HG03175 (cell line): ENCODE data around the gene NT5M.

Source experiments
- ATAC-seq: cut with Tn5 transposase; IDR thresholded peaks from one replicate; pipeline ENCODE4 v1.9.1; 2021; ENCODE audit warnings: mild to moderate bottlenecking, moderate library complexity; ENCODE audit not compliant: unreplicated experiment

The NT5M gene

DNA sequence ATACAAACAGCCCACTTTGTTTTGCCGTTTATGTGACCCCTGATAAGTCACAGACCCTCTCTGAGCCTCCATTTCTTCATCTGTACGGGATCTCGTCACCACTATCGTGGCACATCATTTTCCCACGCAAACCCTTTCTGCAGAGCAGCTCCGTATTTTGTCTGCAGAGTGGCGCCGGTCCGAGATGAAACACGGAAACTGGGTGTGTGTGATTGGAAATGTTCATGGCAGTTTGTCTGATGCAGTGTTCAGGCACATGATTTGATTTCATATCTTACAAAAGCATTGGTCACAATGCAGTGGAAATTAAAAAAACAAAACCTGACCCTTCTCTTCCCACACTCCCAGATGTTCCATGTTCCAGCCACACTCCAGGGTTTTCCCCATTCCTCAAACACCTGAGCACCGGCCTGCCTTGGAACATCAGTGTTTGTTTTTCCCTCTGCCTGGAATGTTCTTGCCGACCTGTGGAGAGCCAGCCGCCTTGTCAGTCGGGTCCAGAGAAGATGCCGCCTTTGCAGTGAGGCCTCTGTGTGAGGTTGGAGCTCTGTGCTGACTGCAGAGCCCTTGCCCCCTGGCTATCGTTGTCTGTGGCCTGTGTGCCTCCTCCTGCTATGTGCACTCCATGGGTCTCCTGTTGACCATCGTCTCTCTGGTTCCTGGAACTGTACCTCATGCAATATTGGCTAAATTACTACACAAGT lies 39.2 kb downstream of the NT5M start:
- ATAC-seq, result no peak

DNA sequence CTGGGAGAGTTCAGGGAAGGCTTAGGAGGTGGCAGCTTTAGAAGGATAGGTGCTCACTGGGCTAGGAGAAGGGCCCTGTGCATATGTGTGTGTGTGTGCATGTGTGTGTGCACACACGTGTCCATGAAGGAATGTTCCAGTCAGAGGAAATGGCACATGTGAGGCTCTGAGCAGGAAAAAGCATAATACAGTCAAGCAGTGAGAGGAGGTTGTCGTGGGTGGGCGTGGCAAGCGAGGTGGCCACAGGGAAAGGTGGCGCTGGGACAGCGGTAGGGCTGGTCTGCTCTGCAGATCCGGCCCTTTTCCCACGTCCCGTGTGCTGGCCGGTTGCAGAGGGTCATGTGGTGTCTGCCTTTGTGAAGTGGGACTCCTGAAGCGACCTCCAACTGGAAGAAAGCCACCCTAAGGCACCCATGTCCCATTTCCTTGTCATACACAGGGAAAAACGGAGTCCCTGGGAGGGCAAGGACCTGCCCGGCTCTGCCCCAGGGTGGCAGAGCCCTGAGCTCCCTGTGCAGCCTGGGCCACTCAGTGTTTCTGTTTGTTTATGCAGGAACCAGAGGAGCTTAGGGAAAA lies 40.1 kb downstream of the NT5M start:
- no peak for ATAC-seq

DNA sequence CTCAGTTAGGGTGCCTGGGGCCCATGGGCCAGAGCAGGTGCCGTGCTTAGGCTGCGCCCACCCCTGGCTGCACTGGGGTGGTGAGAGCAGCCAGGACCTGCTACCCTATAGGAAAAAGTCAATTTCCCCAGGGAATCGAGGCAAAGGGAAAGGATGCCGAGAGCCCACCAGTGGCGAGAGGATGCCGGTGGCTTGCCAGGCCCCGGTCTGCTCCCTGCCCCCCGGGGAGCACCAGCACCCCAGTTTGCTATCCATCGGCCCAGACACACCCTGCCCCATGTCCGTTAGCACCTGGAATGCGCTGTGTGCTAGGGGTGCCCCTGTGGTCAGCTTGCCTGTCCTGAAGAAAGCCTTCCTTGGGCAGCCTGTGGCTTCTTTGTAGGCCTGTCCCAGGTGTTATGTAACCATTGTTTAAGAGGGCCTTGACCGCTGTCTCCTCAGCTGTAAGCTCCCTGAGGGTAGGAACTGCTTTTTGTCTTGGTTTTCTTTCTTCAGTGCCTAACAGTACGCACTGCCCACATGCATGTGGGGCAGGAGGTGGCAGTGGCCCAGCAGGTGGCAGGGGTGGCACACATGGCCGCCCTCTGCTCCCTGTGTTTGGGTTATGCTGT lies 40.8 kb downstream of the NT5M start:
- no peak for ATAC-seq

DNA sequence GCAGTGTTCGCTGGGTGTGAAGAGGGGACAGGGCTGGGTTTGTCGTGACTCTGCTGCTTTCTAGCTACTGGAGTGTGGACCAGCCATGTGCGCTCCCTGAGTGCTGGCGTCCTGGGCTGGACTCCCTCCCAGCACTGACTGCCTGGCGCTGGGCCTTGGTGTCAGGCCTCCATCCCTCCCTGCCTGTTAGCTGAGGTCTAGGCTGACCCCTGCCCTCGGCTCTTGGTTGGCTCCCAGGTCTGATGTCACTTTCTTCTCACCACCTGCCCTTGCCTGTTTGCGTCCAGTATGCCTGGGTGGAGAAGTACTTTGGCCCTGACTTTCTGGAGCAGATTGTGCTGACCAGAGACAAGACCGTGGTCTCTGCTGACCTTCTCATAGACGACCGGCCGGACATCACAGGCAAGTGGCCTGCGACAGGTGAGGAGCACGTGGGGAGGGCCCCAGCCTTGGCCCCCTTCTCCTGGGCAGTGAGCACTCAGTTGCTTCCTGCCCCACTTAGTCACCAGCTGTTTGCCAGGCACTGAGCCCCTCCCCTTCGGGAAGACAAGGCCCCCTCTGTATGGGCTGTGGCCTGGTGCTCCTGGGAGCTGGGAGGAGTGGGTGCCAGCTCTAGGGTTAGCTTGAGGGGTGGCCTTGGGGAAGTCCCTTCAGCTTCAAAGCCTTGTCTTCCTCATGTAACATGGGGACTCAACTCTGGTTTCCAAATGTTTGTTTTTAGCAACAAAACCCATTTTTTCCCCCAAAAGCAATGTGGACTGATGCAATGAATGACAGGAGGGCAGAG lies 41.5 kb downstream of the NT5M start:
- no peak for ATAC-seq

DNA sequence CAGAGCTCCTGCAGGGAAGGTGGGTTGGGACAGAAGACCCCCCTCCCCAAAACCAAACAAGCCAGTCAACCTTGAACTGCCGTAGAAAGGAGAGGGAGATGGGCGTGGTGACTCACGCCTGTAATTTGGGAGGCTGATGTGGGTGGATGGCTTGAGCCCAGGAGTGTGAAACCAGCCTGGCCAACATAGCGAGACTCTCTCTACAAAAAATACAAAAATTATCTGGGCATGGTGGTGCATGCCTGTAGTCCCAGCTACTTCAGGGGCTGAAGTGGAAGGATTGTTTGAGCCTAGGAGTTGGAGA lies 42.1 kb downstream of the NT5M start:
- ATAC-seq, result no peak

DNA sequence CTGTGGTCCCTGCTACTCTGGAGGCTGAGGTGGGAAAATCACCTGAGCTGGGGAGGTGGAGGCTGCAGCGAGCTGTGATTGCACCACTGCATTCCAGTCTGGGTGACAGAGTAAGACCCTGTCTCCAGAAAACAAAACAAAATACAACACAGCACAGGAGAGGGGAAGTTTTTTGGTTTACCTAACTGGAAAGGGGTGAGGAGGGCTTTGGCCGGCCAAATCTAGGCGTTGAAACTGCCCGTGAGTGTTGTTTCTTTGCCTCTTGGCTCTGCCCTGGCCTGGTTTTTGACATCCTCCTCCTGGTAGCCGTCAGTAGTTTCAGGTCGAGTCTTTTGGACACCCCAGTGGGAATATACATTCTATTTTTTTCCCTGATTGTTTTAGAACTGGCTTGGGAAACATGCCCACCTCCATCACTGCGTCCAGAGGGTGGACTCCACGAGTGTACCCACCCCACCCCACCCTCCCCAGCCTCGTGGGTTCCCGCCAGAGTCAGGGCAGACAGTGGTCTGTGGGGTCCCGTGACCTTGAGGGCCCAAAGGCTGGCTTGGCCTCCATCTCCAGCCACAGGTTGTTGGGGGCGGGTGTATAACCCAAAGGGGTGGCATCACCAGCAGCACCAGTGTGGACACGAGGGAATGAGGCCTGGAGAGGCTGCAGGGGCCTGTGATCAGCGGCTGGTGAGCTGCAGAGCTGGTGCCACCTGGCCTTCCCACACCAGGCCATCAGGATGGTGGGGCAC lies 42.7 kb downstream of the NT5M start:
- ATAC-seq, result no peak

DNA sequence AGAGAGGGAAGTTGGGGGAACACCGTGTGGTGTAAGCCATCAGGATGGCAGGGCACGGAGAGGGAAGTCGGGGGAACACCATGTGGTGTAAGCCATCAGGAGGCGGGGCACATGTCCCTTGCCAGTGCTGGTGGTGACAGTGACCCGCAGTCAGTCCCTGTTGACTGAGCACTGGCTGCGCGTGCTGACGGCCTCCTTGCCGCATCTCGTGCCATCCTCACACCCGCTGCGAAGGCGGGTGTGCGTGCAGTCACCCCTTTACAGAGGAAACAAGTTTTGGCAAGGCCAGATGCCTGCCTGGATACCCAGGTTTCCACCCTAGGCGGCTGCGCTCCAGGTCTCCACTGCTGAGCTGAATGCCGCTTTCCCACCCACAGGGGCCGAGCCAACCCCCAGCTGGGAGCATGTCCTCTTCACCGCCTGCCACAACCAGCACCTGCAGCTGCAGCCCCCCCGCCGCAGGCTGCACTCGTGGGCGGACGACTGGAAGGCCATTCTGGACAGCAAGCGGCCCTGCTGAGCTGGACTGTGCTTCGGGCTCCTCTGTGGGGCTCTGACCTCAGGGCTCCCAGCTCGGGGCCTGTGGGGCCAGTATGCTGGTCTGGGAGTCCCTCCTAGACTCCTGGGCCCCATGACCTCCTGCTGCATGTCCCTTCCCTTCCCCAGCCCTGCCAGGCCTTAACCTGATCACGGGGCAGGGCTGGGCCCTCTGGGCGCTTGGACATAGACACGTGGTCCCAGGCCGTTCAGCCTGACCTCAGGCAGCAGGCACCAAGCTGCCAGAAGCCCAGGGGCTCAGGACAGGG lies 43.5 kb downstream of the NT5M start:
- ATAC-seq, result no peak

DNA sequence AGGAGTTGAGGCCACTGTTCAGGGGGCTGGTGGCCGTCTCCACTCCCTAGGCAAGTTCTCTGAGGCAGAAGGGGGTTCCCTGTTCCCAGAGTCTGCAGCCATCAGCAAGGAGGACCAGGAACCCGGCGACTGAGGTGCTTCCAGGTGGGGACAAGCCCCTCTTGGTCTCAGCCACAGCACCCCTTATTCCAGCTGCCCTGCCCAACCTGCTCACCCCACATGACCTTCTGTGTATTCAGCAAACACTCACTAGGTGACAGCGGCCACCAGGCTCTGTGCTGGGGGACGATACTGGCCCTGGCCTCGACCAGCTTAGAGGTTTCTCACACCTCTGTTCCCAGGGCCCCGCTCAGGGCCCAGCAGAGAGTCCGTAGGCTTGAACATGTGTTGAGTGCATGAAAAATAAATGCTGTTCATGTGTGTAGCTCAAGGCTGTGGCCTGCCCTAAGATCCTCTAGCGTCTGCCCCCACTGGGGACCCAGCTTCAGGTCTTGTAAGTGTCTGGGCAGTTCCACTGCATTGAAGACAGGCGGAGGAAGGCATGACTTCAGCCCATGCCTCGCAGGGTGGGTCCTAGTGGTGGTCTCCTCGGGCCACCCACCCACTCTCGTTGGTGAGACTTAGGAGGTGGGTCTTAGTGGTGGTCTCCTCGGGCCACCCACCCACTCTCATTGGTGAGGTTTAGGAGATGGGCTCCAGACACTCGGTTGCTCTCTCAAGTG lies 44.2 kb downstream of the NT5M start:
- ATAC-seq, result no peak

DNA sequence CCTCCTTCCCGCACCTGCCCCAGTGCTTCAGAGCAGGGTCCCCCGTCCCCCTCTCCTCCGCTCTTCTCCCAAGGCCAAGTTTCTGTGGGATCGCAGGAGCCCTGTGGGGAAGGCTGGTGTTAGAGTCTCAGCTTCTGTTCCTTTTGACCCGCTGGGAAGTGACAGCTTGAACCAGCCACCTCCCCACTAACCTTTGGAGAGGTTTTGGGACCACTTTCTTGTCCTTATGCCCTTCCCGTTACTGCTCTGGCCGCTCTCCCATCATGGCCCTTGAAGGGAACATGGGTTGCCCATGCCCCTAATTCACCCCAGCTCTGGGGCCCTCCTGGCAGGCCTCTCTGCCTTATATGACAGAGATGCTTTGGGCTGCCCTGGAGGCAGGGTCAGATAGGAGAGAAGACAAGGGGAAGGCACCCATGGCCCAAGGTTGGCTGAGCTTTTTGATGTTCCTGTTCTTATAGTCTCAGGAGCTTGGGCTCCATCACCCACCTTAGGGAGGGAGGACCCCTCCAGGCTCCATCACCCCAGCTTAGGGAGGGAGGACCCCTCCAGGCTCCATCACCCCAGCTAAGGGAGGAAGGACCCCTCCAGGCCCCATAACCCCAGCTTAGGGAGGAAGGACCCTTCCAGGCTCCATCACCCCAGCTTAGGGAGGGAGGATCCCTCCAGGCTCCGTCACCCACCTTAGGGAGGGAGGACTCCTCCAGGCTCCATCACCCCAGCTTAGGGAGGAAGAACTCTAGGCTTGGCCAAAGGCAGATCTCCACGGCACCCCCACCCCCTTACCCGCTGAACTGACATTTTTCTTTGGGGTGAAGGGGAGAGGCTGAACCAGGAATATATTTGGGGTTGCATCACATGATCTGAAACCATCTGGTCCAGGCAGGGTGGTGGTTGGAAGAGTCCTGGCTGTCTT lies 45.0 kb downstream of the NT5M start:
- no peak for ATAC-seq

DNA sequence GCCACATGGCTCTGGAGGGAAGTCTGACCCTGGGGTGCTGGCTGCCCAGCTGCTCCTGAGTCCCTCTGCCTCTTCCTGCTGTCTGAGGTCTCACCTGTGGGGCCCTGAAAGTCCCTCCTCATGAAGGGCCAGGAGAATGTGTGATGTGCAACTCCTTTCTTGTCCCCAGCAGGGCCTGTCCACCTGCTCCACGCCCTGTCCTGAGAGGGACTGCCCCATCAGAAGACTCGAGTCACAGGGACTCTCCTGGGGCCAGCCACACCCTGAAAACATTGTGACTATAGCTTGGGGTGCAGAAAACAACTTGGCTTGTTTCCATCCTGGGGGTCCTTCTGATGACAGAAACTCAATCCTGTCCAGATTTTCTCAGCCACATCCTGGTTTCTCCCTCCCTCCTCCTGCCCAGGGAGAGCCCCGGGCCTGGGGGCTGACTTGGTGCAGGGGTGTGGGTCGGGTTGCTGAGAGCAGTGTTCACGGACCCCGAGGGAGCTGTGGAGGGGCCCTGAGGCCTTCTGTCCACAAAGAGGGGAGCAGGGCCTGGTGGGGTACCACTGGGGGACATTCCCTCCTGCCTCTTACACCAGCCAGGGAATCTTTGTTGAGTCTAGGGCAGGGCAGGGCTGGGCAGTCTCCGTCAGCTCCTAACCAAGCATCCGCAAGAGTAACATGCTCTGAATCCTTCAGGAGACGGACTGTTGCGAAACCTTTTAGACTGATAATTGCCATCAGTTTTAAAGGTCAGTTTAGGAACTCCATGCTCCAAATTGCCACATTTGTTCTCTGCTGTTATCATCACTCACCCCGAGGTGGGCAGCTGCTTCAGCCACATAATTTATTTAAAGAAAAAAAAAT lies 45.9 kb downstream of the NT5M start:
- no peak for ATAC-seq

DNA sequence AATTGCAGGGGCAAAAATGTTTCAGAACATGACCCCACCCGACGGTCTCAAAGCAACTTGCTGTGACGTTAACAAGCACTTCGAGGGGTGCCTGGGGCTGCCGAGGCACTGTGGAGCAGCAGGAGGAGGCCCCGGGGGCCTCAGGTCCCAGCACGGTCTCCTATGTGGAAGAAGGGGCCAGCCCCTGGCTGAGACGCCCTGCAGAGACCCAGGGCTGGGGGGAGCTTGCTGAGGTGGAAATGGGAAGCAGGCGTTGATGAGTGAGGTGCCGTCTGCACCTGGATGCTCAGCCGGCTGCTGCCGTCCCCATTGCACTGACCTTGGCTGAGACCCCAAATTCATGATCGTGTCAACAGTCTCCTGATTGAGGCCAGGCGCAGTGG lies 46.5 kb downstream of the NT5M start:
- no peak for ATAC-seq

DNA sequence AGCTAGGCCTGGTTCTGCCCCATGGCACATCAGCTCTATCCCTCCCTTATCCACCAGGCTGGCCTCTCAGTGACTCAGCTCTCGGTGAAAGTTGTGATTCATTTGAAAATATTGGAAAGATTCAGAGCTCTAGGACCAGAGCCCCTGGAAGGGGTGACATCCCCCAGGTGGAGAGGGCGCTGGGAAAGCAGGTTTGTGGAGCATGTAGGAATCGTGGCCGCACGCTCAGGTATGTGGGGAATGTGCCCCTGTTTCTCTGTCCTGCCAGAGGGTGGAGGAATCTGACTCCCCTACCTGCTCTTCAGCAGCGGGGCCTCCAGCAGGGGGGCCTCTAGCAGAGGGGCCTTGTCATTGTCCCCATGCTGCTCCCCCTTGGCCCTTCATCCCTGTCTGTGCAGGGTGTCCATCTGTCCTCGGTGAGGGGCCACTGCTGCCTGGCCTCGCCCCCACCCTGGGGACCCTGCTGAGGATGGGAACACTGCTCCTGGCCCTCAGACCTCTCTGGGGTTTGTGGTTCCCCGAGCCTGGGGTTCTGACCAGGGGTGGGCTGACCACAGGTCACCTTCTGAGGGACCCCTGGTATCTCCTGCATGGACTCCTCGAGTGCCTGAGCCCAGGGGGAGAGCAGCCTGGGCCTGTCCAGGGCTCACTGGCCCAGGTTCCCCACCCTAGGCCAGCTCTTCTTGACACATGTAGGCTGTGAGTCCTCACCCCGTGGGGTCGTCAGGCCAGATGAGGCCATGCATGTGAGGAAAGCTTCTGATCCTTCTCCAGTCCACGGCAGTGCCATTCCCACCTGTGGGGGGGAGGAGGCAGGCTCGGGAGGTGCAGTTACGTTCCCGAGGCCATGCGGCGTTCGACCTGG lies 47.5 kb downstream of the NT5M start:
- no peak for ATAC-seq

DNA sequence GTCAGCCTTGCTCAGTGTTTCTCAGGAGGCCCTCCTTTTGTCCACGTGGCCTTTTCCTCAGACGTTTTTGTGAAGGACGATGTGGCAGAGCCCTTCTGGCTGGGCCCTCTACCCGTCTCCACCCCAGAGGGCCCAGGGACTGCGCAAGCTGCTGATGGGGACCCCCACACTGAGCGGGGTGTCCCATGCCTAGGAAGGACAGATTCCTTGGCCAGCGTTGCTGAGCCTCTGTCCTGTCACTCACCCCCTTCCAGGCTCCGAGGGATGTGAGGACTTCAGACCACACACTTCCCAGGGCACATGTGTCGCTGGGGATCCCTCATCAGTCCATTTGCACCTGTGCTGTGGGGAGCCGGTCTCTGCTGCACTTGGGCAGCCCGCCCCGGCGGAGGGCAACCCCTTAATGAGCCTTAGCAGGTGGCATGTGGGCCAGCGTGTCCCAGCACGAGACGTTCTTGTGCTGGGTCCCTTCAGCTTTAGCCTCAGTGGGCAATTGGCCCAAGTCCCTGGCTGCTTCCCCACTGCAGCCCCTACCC lies 48.3 kb downstream of the NT5M start:
- no peak for ATAC-seq

DNA sequence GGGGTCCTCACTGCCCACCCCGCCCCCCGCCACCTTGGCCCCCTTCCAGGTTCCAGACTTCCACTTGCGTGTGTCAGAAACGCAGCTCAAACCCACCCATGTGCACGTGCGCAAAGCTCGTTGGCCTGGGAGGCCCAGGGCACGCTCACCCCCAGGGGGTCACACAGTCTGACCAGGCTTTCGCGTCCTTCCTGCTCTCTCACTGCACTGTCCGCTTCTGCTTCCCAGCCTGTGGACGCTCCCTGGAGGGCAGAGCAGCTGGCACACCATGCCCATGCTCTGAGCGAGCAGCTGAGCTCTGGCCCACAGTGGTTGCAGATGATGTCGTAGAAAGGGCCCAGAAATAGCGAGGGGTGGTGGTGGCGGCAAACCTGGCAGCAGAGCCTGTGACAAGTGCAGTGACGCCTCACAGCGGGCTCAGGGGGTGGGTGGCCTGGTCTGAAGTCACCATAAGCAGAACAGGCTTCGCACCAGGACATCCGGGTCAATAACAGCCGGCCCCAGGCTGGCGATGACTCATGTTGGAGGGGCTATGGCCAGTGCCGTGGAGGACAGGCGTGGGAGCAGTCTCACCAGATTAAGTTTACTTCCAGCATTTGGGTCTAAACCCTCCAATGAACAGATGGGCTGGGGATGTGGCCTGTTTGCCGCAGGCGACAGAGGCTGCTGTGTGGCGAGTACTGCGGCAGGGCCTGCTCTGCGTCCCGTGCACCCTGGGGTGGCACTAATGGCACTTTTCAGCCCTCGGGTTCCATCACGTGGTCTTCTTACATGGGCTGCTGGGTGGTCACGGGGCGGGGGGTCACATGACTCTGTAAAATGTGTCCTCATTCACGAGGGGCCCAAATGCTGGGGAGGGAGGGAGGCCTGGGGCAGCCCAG lies 49.0 kb downstream of the NT5M start:
- ATAC-seq, result no peak

DNA sequence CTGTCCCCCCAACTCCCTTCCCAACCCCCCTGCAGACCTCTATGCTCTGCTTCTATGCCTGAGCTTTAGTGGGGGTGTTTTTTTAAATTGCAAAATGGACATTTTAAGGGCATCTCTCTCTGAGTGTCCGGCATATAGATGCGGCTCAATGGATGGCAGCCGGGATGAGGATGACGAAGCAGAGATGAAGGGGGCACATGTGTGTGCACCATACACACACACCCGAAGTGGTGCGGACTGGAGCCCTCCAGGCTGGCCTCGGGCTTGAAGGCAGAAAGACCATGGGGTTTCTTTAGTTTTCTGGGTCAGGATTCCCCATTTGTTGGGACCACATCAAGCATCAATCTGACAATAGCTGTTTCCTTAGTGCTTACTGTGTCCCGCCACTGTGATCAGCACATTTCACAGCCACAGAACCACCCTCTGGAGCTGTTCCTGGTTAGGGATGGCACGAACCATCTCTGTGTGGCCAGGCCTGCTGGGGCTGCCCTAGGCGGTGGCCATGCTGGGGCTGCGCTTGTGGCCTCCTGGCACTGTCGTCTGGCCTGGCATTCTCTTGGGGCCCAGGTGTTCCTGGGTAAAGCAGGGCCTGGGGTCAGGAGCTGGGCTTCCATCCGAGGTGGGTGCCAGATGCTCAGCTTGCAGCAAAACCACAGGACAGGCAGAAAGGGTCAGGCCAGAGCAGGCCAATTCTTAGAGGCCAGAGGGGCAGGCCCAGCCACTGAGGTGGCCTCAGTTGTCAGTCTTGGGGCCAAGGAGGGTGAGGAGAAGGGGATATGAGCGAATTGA lies 49.9 kb downstream of the NT5M start:
- no peak for ATAC-seq
